NCI-H187 (cell line): ENCODE measurements around the gene UCK1.
"Not testable (repeated sequence)": the region's sequence is repeated elsewhere in the genome, so short reads cannot be mapped to it uniquely, and the experiment has no call there.

ENCODE experiments used
- DNase-seq, 2 experiments: peaks; one replicate each; lab custom pipeline; 2025; lab: John Stamatoyannopoulos, UW

The UCK1 gene

DNA sequence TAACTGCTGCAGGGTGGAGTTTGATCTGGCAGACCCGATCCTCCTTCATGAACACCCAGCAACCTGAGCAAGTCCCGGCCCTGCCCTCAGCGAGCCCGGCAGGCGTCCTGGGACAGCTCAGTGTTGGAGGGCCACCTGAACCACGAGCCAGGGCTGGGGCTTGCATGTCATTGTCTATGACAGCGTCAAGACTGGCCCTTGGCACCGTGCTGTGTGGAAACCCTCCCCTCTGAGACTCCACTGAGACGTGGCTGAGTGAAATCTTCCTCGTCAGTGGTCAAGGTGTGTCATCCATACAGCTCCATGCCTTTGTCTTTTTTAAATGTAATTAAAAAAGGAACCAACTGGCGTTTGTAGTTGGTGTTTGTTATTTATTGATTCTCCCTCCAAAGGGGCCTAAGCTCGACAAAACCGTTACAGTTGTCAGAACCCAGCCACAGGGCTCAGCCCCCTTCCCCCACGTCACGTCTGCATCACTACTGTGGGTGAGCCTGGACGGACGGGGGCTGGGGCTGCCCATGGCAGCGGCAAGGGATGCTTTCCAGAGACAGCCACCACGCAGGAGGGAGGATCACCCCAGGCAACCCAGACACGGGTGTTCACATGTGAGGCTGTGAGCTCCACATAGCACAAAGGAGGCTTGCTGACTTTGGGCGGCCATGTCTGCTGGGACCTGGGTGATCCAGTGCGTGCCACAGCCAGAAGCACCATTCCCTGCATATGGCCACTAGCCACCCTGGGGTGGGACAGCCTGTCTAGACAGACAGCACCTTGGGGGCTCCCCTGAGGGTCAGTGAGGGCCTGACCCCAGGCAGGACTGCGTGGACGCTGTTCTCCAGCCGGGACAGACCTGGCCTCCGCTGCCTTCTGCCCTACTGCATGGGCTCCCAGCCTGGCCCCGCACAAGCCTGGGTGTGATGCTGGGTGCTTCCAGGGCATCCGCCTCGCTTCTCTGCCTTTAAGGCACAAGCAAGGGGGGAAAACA, 7.3 kb downstream of the UCK1 start:
- DNase-seq, result no peak

DNA sequence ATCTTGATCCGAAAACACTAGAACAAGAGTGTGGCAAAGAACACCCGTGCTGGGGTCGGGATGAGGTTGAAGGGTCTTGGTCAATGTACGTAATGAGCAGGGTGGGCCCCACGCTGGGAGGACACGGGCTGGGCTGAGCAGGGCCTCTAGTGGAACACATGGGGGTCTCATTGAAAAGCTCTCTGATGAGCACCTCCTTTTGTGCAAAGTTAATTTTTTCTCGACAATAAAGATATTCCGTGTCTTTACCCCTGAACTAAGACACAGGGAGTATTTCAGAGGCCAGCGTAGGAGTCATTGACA, 8.0 kb downstream of the UCK1 start:
- no peak for DNase-seq

DNA sequence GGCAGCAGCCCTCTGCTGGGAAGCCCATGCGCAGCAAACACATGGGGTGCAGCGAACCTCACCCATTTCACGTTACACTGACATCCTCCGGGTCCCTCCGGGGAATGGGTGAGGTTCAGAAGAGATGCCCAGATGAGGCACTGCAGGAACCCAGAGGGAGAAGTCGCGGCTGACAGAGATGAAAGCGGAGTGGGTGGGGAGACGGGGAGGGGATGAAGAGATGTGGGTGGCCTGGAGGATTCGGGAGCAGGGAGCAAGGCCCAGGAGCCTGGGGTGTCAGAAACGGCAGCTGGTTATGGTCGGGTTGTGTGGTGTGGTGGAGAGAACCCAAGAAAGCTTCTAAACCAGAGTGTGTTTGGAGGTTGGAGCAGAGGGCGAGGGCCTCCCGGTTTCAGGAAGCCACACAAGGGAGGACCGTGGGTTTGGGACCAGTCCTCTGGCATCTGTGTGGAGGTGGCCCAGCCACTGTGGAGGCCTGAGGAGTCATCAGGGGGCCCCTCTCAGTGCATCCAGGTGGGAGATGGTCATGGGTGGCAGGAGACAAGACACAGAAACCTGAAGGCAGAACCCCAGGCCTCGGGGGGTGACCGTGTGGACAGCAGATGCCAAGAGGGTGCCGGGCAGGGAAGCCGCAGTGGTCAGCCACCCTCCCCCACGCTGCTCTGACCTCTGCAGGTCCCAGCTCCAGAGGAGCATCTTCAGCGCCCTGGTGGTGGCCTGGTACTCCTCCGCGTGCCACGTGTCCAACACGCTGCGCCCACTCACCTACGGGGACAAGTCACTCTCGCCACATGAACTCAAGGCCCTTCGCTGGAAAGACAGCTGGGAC, 8.6 kb downstream of the UCK1 start:
- no peak for DNase-seq

DNA sequence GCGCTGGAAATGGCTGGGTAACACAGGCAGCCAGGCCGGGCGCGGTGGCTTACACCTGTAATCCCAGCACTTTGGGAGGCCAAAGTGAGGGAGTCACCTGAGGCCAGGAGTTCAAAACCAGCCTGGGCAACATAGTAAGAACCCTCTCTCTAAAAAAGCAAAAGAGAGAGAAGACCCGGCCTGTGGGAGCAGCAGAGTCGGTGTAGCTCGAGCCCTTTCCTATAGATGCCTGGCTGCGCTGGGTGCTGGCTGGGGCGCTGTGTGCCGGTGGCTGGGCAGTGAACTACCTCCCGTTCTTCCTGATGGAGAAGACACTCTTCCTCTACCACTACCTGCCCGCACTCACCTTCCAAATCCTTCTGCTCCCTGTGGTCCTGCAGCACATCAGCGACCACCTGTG, 9.2 kb downstream of the UCK1 start:
- no peak for DNase-seq

DNA sequence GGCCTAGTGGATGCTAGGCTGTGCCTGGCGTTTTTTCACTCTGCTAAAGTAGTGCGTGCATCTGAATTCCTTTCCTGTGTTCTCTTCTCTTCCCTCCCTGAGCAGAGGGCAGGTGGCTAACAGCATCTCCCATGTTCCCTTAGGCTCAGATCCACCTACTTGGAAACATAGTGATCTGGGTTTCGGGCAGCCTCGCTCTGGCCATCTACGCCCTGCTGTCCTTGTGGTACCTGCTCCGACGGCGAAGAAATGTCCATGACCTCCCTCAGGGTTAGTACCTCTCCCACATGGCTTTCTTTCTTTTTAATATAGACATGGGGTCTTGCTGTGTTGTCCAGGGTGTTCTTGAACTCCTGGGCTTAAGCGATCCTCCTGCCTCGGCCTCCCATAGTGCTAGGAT, 9.9 kb downstream of the UCK1 start:
- no peak for DNase-seq

DNA sequence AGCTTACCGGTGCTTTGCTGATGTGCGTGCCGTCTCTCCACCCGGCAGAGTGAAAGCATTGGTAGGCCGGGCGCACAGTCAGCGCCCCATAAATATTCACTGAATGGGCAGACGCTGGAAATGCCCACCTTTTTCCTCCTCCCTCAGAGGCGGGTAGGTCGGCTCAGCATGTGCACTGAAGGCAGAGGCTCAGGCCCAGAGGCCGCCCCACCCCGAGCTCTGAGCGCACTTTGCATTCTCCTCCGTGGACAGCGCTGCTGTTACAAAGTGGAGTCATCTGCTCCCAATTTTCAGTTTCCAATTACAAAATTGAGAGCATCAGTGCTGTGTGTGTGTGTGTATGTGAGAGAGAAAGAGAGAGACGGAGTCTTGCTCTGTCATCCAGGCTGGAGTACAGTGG, 10.6 kb downstream of the UCK1 start:
- no peak for DNase-seq

DNA sequence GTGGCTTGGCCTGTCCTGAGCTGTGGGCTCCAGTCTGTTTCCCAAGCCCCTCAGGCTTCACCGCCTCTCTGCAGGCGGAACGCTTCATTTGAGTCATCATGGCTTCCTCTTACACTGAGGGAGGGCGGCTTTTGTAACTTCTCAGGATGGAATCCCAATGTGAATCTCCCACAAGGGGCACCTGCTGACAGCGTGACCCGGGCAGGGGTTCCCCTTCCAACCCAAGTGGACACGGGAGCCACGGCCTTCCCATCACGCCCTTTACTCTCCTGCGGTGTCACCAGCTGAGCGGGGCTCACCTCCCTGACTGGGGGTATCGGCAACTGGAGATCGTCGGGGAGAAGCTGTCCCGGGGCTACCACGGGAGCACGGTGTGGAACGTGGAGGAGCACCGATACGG, 12.5 kb downstream of the UCK1 start:
- no peak for DNase-seq

DNA sequence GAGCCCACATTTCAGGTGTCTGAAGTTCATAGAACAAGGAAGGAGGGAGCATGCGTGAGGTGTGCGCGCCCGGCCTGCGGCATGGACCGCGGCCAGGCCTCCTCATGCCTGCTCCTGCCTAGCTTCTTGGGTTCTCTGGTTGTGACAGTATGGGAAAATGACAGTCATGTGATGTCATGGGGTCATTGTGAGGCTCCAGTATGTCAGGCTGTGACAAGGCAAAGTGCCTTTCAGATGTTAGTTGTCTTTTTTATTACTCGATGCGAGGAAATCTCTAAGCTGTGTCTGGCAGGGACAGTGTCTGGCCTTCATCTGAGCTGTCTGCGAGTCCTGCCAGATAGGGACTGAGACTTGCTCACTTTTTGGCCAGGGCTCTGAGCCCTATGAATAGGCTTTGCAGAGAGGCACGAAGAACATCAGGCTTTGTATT, 13.3 kb downstream of the UCK1 start:
- no peak for DNase-seq

DNA sequence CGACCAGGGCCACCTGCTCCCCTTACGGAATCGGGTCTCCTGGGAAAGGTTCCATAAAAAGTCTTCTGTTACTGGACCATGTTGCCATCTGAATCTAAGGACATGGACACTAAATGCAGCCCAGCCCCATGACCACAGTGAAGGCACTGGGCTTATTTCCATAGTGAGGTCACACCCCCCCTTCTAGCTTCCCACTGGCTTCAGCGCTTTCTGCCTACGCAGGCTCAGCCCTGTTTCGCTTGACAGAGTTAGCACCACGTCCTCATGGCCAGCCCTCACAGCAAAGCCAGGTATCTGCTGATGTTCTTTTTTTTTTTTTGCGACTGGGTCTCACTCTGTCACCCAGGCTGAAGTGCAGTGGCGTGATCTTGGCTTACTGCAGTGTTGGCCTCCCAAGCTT, 14.1 kb downstream of the UCK1 start:
- DNase-seq, result no peak

DNA sequence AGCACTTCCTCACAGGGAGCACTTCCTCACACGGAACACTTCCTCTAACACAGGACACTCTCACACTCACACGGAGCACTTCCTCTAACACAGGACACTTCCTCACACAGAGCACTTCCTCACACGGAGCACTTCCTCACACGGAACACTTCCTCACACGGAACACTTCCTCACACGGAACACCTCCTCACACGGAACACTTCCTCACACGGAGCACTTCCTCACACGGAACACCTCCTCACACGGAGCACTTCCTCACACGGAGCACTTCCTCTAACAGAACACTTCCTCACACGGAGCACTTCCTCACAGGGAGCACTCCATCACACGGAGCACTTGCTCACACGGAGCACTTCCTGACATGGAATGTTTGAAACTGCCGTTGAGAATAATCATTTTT, 15.0 kb downstream of the UCK1 start:
- DNase-seq, result no peak

DNA sequence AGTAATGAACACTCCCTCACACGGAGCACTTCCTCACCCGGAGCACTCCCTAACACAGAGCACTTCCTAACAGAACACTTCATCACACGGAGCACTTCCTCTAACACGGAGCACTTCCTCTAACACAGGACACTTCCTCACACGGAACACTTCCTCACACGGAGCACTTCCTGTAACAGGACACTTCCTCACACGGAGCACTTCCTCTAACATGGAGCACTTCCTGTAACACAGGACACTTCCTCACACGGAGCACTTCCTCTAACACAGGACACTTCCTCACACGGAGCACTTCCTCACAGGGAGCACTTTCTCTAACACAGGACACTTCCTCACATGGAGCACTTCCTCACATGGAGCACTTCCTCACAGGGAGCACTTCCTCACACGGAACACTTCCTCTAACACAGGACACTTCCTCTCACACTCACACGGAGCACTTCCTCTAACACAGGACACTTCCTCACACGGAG, 15.5 kb downstream of the UCK1 start:
- DNase-seq, result not testable (repeated sequence)

DNA sequence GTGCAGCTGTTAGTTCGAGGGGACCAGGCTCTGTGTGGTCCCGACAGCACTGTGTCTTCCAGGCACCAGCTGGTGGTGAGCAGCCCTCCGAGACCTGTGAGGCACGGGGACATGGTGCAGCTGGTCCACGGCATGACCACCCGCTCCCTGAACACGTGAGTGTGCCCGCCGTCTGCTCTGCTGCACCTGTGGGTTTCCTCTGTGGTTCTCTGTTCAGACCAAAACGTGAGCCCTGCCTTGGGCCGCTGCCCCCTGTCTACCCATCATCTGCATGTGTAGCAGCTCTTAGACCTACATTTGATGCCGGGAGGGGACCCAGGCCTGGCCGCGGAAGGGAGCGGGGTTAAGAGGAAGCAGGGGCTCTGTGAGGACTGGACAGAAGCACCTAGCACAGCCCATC, 17.9 kb downstream of the UCK1 start:
- DNase-seq, result no peak

DNA sequence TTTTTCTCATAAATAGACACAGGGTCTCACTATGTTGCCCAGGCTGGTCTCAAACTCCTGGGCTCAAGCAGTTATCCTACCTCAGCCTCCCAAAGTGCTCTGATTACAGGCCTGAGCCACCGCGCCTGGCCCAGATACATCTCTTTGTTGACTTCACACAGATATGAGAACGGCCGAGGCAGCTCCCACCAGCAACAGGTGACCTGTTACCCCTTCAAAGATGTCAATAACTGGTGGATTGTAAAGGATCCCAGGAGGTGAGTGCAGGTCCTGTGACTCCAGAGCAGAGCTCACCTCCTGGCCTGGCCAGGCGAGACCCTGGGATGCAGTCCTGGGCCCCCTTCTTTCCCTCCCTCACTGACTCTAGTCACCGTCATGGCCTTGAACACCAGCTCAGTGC, 19.2 kb downstream of the UCK1 start:
- DNase-seq, result no peak

DNA sequence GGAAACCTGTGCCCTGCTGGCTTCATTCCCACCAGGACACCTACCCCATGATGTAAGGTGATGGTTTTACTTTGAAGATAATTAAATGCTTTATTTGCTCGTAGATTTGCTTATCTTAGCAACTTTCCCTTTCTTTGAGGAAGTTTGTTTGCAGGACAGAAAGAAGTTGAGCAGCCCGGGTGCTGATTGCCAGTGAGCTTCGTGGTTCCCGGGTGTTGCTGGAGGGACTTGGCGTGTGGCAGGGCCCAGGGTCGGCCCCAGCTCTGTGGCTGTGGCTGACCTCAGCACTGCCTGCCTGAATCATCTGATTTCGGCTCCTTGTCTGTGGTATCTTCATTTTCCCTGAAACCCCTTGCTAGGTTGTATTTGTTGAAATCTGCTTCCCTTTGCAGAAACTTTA, 19.6 kb downstream of the UCK1 start:
- no peak for DNase-seq

DNA sequence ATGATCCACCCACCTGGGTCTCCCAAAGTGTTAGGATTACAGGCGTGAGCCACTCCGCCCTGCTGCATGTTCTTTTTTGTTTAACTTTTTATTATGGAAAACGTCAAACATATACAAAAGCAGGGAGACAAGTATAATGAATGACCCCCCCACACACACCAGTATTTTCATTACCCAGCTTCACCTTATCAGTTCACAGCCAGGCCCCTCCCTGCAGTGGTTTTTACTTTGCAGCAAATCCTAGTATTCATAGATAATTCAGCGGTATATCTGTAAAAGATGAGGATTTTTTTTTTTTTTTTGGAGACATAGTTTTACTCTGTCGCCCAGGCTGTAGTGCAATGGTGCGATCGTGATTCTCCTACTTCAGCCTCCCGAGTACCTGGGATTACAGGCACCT, 26.1 kb downstream of the UCK1 start:
- DNase-seq, result no peak

DNA sequence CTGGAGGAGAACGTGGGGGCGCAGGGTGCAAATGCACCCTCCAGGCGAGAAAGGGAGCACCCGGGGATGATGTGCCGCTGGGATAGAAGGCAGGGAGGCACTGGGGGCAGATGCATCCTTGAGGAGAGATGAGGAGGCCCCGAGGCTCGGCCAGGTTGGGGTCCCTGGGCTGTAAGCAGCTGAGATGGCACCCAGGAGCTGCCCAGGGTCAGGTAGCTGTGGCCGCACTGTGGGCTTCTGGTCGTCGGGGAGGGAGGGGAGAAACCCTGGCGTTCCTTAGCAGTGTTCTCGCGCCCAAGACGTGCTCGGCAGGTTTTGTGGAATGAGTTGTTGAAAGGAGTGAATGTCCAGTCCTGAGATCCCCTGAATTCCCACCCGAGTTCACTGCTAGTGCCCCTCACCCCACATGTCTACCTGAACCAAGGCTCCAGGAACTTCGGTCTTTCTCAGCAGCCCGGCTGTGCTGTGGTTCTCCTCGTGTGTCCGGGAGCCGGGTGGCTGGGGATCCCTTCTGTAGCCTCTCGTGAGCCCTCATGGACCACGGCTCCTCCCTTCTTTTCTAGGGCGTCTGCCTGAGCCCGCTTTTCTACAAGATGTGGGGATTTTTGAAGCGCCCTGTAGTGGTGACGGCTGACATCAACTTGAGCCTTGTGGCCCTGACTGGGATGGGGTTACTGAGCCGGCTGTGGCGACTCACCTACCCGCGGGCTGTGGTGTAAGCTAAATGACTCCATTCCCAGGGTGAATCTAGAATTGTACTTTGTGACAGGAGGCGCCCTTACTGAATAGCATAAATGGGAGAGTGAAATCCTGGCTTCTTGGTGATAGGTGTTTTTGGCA, 27.2 kb downstream of the UCK1 start:
- no peak for DNase-seq

DNA sequence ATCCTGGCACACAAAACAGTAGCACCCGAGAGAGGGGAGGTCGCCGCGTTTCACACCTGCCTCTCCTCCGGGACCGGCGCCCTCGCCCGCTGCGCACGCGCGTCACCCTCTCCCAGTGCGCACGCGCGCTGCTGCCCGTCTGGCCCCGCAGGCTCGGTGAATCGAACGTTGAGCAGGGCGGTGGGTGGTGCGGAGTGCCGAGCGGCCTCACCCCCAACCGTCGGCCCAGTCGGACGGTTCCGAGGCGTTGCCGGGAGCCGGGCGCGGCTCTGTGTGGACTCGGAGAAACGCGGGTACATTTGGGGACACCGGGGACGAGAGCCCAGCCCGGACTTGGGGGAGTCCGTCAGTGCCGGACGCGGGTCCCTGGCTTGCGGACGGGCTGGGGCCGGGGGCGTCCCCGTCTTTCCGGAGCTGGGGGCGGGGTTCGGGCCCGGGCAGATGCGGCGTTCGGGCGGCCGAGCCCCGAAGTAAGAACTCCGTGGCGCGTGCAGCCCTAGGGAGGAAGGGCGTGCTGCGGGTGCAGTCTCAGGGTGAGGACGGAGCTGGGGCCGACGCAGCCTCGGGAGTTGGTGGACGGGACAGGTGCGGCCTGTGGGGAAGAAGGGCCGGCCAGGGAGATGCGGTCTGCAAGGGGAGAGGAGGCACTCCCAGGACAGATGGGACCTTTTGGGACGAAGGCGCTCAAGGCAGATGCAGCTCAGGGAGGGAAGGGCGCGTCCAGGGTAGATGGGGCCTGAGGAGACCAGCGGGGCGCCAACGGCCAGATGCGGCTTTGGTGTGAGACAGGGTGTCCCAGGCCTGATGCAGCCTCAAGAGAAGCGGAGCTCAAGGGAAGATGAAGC, 28.1 kb downstream of the UCK1 start, which contains the start of gene POMT1:
TSS of gene POMT1 (plus strand) at position 138 of the 845 bp plus-strand sequence. CDS start 1,301 bp downstream, outside the sequence.
- DNase-seq, result peak; percentile 53 to 59

DNA sequence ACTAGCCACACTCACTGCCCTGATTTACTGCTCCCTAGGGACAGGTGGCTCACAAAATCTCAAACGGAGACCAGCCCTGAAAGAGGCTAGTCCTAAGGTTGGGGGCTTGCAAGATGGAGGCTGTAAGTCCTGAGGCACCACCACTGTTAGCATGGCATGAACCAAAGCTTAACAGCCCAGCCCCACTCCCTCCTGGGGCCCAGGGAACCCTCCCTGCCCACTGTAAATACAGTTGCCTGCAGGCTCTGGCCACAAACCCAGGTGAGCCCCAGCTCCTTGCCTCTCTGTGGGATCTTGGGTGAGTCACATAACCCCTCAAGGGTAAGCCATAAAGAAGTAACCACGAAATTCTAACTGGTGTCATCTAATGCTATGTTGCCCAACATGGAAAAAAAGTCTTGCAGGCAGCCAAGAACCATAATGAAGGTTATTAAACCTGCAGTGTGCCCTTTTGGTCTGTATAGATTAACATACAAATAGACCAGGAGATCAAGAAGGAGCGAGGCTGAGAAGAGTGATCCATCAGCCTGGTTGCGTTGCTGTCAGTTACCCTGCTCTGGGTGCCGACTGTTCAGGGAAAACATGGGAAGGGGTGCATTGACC, 30.0 kb downstream of the UCK1 start:
- no peak for DNase-seq

DNA sequence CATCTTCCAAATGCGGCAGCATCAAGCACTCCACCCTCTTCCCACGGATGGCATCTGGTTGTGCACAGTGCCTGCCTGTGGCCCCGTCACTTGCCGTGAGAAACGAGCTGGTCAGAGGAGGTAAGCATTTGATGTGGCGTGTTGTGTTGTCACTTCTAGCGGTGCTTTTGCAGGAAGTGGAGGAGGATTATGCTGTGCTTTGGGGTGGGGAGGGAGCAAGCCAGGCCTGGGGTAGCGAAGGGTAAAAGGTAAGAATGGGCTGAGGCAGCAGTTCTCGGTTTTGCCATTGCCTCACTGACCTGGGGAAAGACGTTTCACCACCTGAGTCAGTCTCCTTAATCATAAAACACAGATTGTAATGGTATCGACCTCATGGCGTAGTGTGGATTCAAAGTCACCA, 30.7 kb downstream of the UCK1 start:
- no peak for DNase-seq

DNA sequence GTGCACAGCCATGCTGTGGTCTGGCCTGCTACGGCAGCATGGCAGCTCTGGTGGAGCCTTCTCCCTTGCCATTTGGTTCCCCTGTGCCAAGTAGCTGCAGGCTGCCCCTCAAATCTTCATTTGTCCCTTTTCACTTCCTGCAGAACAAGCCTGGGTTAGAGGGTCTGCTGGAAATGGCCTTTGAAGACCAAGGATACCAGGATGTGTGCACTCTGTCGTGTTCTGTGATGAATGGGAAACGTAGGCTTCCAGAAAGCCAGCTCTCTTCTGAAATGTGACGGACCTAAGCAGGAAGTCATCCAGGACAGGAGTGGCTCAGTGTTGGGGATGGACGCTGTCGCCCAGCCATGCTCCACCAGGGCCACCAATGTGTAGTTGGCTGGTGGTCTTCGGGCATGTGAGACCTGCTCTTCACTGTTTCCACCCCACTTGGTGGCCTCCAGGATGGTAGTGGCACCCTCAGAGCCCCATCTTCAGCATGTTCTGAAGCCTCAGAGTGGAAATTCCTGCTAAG, 31.8 kb downstream of the UCK1 start:
- no peak for DNase-seq
